AG04450 (cell line): Measurements from ENCODE around the gene SPAG16. TPM values are rescaled to one million over a fixed set of nuclear protein-coding genes. Genes with fewer than 3 reads are reported as not detected.
"Not testable (repeated sequence)": the region's sequence is repeated elsewhere in the genome, so short reads cannot be mapped to it uniquely, and the experiment has no call there.

Source experiments
- CTCF ChIA-PET: fragments of 300-600, 350-600 bp; formaldehyde crosslinking; extraction: SDS; loops from one replicate; lab custom pipeline; 2022; ENCODE audit warnings: antibody characterized with exemption, inconsistent platforms; lab: Charles Lee
- POLR2A ChIA-PET: fragments of 350-600 bp; formaldehyde crosslinking; extraction: SDS; loops from one replicate; lab custom pipeline; 2021; ENCODE audit warnings: antibody characterized with exemption, inconsistent platforms; lab: Yijun Ruan, JAX
- DNase-seq: peaks from one replicate; pipeline ENCODE4 v3.0.0-alpha.2; 2011; ENCODE audit warnings: low read depth, low spot score
- H3K27ac ChIP-seq: one replicate; pipeline ENCODE4 v1.5.1; 2012; ENCODE audit warnings: low read depth, low read length, control low read depth
- H3K27me3 ChIP-seq: one replicate; pipeline ENCODE4 v1.6.0; 2012; ENCODE audit warnings: low read length; ENCODE audit not compliant: control insufficient read depth, insufficient read depth
- H3K4me3 ChIP-seq: 2 replicates; pipeline ENCODE4 v1.5.1; 2011; ENCODE audit warnings: mild to moderate bottlenecking, low read depth, low read length, control low read depth
- H3K9me3 ChIP-seq: 2 replicates; pipeline ENCODE4 v1.5.1; 2012; ENCODE audit warnings: low read length; ENCODE audit not compliant: control insufficient read depth, insufficient read depth
- CTCF ChIP-seq: IDR thresholded peaks from 2 replicates; pipeline ENCODE4 v1.5.1; 2011; ENCODE audit warnings: low read depth, low read length, control low read depth, inconsistent platforms
- polyA plus RNA-seq: library from polyadenylated mRNA; depleted of rRNA; stranded (reverse); fragments of >200 nt; gene quantifications from 2 replicates; pipeline ENCODE4 v1.2.3, GENCODE V29; 2011

Gene SPAG16
- polyA plus RNA-seq, 1 experiment: 28.1 TPM

- H3K27me3 ChIP-seq: no peaks in the 10 kb centered on the region
- POLR2A ChIA-PET: no interaction called here
- peaks cover 7% of the 10 kb centered on the region; the same call in 1 of the 2 replicates for H3K9me3 ChIP-seq
- no peak overlapping the region for H3K4me3 ChIP-seq
- TF ChIP-seq CTCF: no peak
- CTCF ChIA-PET: no interaction called here
- H3K27ac ChIP-seq: no peak overlapping the region
- DNase-seq: no peak
These were observed 405.3 kb downstream of the SPAG16 start for GRCh38 chr2:213689585-213689984.

GRCh38 chr2:213691351-213691750 lies 407.1 kb downstream of the SPAG16 start:
- Histone ChIP-seq H3K9me3 (peaks cover 7% of the 10 kb centered on the region; the same call in 1 of the 2 replicates), H3K27me3 (no peaks in the 10 kb centered on the region), H3K27ac (no peak overlapping the region), H3K4me3 (no peak overlapping the region)
- ChIA-PET POLR2A (no interaction called here), CTCF (interaction anchor here (0.8 kb wide), 1 partner anchor 536 kb away, joined by 3 read pairs; no protein-coding TSS in a partner anchor)
- TF ChIP-seq CTCF: no peak
- DNase-seq: no peak

GRCh38 chr2:213696442-213696841 lies 412.2 kb downstream of the SPAG16 start:
- no peak overlapping the region for H3K27ac ChIP-seq
- CTCF ChIA-PET: no interaction called here
- no peak overlapping the region for H3K4me3 ChIP-seq
- H3K27me3 ChIP-seq: no peaks in the 10 kb centered on the region
- H3K9me3 ChIP-seq: peaks cover 6% of the 10 kb centered on the region
- no peak for DNase-seq
- no peak for TF ChIP-seq CTCF
- POLR2A ChIA-PET: no interaction called here

GRCh38 chr2:213701365-213701764 lies 417.1 kb downstream of the SPAG16 start:
- H3K9me3 ChIP-seq, DNase-seq, H3K4me3 ChIP-seq, H3K27ac ChIP-seq, CTCF ChIA-PET, POLR2A ChIA-PET, H3K27me3 ChIP-seq: not testable (repeated sequence)

- ChIA-PET POLR2A (no interaction called here), CTCF (no interaction called here)
- no peak for TF ChIP-seq CTCF
These were observed 419.3 kb downstream of the SPAG16 start for GRCh38 chr2:213703406-213704098.

More at GRCh38 chr2:213703406-213704098, 419.3 kb downstream of the SPAG16 start:
- peaks cover 9% of the 10 kb centered on the region for H3K9me3 ChIP-seq
- no peaks in the 10 kb centered on the region for H3K27me3 ChIP-seq
- no peak overlapping the region for H3K27ac ChIP-seq
- DNase-seq: no peak
- H3K4me3 ChIP-seq: no peak overlapping the region
